ELR (cell line): ENCODE data around the gene ROGDI.

Source experiments
- DNase-seq: peaks from one replicate; pipeline ENCODE4 v3.0.0-alpha.2; 2015; ENCODE audit warnings: low read depth

Gene ROGDI

GRCh38 chr16:4801962-4802658 is at the start of gene ROGDI:
Gene ROGDI, minus strand, starts transcription at chr16:4802633. Its CDS starts 62 bp downstream, at chr16:4802571.
- peak; percentile 63 for DNase-seq

- no peak for DNase-seq
Observed at GRCh38 chr16:4850211-4850610, 47.8 kb upstream of the ROGDI start.

- DNase-seq = peak; percentile 74
Observed at GRCh38 chr16:4847774-4848587, 45.5 kb upstream of the ROGDI start.

GRCh38 chr16:4846901-4847773 is 44.7 kb upstream of the ROGDI start, which contains the start of the genes GLYR1 and UBN1:
Gene GLYR1, minus strand, starts transcription at chr16:4847288. Its CDS starts 23 bp downstream, at chr16:4847265.
Gene UBN1, plus strand, starts transcription at chr16:4847481. Its CDS starts 5,437 bp downstream, at chr16:4852918.
- peak; percentile 96 for DNase-seq

GRCh38 chr16:4846503-4846900 is 44.1 kb upstream of the ROGDI start:
- peak; percentile 64 for DNase-seq

- DNase-seq = no peak
Observed at GRCh38 chr16:4840984-4841383, 38.6 kb upstream of the ROGDI start.

- DNase-seq = no peak
Observed at GRCh38 chr16:4839942-4840341, 37.5 kb upstream of the ROGDI start.

GRCh38 chr16:4837733-4838501 is 35.5 kb upstream of the ROGDI start:
- DNase-seq = no peak

GRCh38 chr16:4836727-4837126 is 34.3 kb upstream of the ROGDI start:
- no peak for DNase-seq

GRCh38 chr16:4833584-4833983 is 31.2 kb upstream of the ROGDI start:
- no peak for DNase-seq

- DNase-seq = no peak
Observed at GRCh38 chr16:4832698-4833343, 30.4 kb upstream of the ROGDI start.

GRCh38 chr16:4831616-4832015 is 29.2 kb upstream of the ROGDI start:
- DNase-seq = no peak

GRCh38 chr16:4830408-4830807 is 28.0 kb upstream of the ROGDI start:
- no peak for DNase-seq

GRCh38 chr16:4828567-4829321 is 26.3 kb upstream of the ROGDI start:
- no peak for DNase-seq

- no peak for DNase-seq
Observed at GRCh38 chr16:4826980-4827379, 24.5 kb upstream of the ROGDI start.

- no peak for DNase-seq
Observed at GRCh38 chr16:4826526-4826925, 24.1 kb upstream of the ROGDI start.

- DNase-seq = no peak
Observed at GRCh38 chr16:4825196-4825595, 22.8 kb upstream of the ROGDI start.

- DNase-seq = no peak
Observed at GRCh38 chr16:4820652-4821051, 18.2 kb upstream of the ROGDI start.

- no peak for DNase-seq
Observed at GRCh38 chr16:4814542-4815173, 12.2 kb upstream of the ROGDI start.

- no peak for DNase-seq
Observed at GRCh38 chr16:4814046-4814445, 11.6 kb upstream of the ROGDI start.
